B cell (primary cell): Measurements from ENCODE around the gene BCL2L11. TPM values are rescaled to one million over a fixed set of nuclear protein-coding genes. Genes with fewer than 3 reads are reported as not detected.

Source experiments
- ATAC-seq: fragments of 200-7000 bp; cut with Tn5 transposase; one replicate; pipeline ENCODE4 v1.10.0; 2021; ENCODE audit warnings: low read depth, mild to moderate bottlenecking, moderate number of reproducible peaks, moderate library complexity
- CTCF ChIA-PET: fragments of 350-600 bp; sonication (Branson Sonifier 250); formaldehyde crosslinking; loops from one replicate; lab custom pipeline; 2021; ENCODE audit warnings: antibody characterized with exemption, inconsistent platforms; lab: Charles Lee
- POLR2A ChIA-PET: fragments of 350-600 bp; sonication (Branson Sonifier 250); formaldehyde crosslinking; loops from one replicate; lab custom pipeline; 2021; ENCODE audit warnings: antibody characterized with exemption; lab: Charles Lee
- DNase-seq: peaks from one replicate; pipeline ENCODE4 v3.0.0; 2013
- H2AFZ ChIP-seq: 2 replicates; pipeline ENCODE4 v1.6.1; 2012; ENCODE audit warnings: mild to moderate bottlenecking, low read depth, low read length; ENCODE audit not compliant: insufficient read depth, poor library complexity, severe bottlenecking
- H3K27ac ChIP-seq, 2 donors: 1 replicate in 1 of 2; 2 replicates in 1 of 2; pipeline ENCODE4 v1.5.1; 2012 to 2013; ENCODE audit warnings: low read length in 2 of 2, mild to moderate bottlenecking in 2 of 2, moderate library complexity in 1 of 2
- H3K27me3 ChIP-seq, 4 experiments: fragments of 200-600 bp in 1 of 4; sonication (generic) in 1 of 4; replicated peaks in 1 of 4; 1 replicate in 2 of 4; 2 replicates in 2 of 4; pipeline versions ENCODE4 v1.6.1 to v1.7.0; 2013 to 2016; ENCODE audit warnings: low read length in 3 of 4, mild to moderate bottlenecking in 2 of 4, mixed read lengths in 1 of 4, moderate library complexity in 1 of 4; ENCODE audit not compliant: insufficient read depth in 4 of 4, control insufficient read depth in 3 of 4; ENCODE audit errors: control extremely low read depth in 1 of 4
- H3K36me3 ChIP-seq, 2 experiments: replicated peaks in 1 of 2; 1 replicate in 1 of 2; 2 replicates in 1 of 2; pipeline versions ENCODE4 v1.6.1 to v1.7.1; 2013; ENCODE audit warnings: low read length in 1 of 2; ENCODE audit not compliant: insufficient read depth in 2 of 2, control insufficient read depth in 1 of 2; ENCODE audit errors: control extremely low read depth in 1 of 2, extremely low read depth in 1 of 2
- H3K4me1 ChIP-seq, 2 donors: fragments of 200-600 bp in 1 of 2; sonication (generic) in 1 of 2; 1 replicate in 1 of 2; 2 replicates in 1 of 2; pipeline versions ENCODE4 v1.5.1 to v1.6.1; 2013 to 2017; ENCODE audit warnings: low read length in 2 of 2; ENCODE audit not compliant: control insufficient read depth in 2 of 2, insufficient read depth in 2 of 2
- H3K4me2 ChIP-seq: replicated peaks from 2 replicates; pipeline ENCODE3; 2012; ENCODE audit warnings: mild to moderate bottlenecking, low read depth, low read length; ENCODE audit not compliant: poor library complexity, severe bottlenecking
- H3K4me3 ChIP-seq, 5 experiments: fragments of 200-600 bp in 1 of 5; sonication (generic) in 1 of 5; 1 replicate in 3 of 5; 2 replicates in 2 of 5; pipeline versions ENCODE4 v1.5.1 to v1.7.0; 2011 to 2016; ENCODE audit warnings: low read length in 4 of 5, mild to moderate bottlenecking in 4 of 5, low read depth in 2 of 5, control low read depth in 1 of 5, moderate library complexity in 1 of 5; ENCODE audit not compliant: insufficient read depth in 1 of 5; ENCODE audit errors: control extremely low read depth in 1 of 5, extremely low read depth in 1 of 5
- H3K79me2 ChIP-seq: fragments of 200-600 bp; sonication (generic); one replicate; pipeline ENCODE4 v1.6.0; 2016; ENCODE audit warnings: low read length; ENCODE audit not compliant: control insufficient read depth, insufficient read depth
- H3K9ac ChIP-seq: fragments of 200-600 bp; sonication (generic); 2 replicates; pipeline ENCODE4 v1.6.1; 2017; ENCODE audit warnings: mild to moderate bottlenecking, low read length, moderate library complexity
- H3K9me3 ChIP-seq, 3 donors: one replicate each; pipeline versions ENCODE4 v1.6.1 to v1.7.1; 2013; ENCODE audit warnings: low read length in 2 of 3; ENCODE audit not compliant: control insufficient read depth in 2 of 3, insufficient read depth in 1 of 3; ENCODE audit errors: control extremely low read depth in 1 of 3
- H4K20me1 ChIP-seq: 2 replicates; pipeline ENCODE4 v1.6.0; 2012; ENCODE audit warnings: mild to moderate bottlenecking, low read length; ENCODE audit not compliant: insufficient read depth, control insufficient read depth, poor library complexity, severe bottlenecking
- H3K27ac Mint-ChIP-seq: one replicate; pipeline ENCODE4 v1.8.0; 2021; ENCODE audit warnings: mixed read lengths
- H3K27me3 Mint-ChIP-seq: one replicate; pipeline ENCODE4 v1.8.0; 2021; ENCODE audit warnings: mixed read lengths
- H3K4me1 Mint-ChIP-seq: one replicate; pipeline ENCODE4 v1.8.0; 2021; ENCODE audit warnings: mixed read lengths
- H3K4me3 Mint-ChIP-seq: one replicate; pipeline ENCODE4 v1.8.0; 2021; ENCODE audit warnings: mixed read lengths
- H3K9me3 Mint-ChIP-seq: one replicate; pipeline ENCODE4 v1.8.0; 2022; ENCODE audit warnings: mixed read lengths; ENCODE audit not compliant: insufficient read depth
- EZH2 ChIP-seq: IDR thresholded peaks from 2 replicates; pipeline ENCODE4 v1.6.1; 2012; ENCODE audit warnings: borderline replicate concordance, low read depth, mild to moderate bottlenecking, moderate library complexity, low read length; ENCODE audit not compliant: insufficient read depth, poor library complexity, severe bottlenecking
- WGBS: methylation state at CpG from one replicate; pipeline ENCODE4 v1.1.5; 2013; ENCODE audit warnings: missing lambda C conversion rate; ENCODE audit not compliant: insufficient coverage; 5-methylcytosine and 5-hydroxymethylcytosine counted together
- intact Hi-C: fragments of 100-400 bp; cut with micrococcal nuclease; formaldehyde crosslinking; loops from one replicate; pipeline ENCODE4 v1.10.0; 2022
- polyA plus RNA-seq: library from polyadenylated mRNA; depleted of rRNA; stranded (reverse); fragments of >200 nt; gene quantifications from 2 replicates; pipeline ENCODE4 v1.2.3, GENCODE V29; 2012
- total RNA-seq, 2 donors: library from RNA; stranded (reverse); fragments of 120-200 nt in 1 of 2; gene quantifications; 1 replicate in 1 of 2; 2 replicates in 1 of 2; pipeline versions ENCODE4 v1.2.3 to v1.2.4, GENCODE V29; 2013 to 2022
- TF ChIP-seq, protein P1 (sequence below): fragments of 200-600 bp; IDR thresholded peaks from one replicate; pipeline ENCODE4 v1.8.0; 2022; ENCODE audit warnings: antibody characterized with exemption, mild to moderate bottlenecking

BCL2L11 gene
- total and polyA plus RNA-seq, 2 donors (not counting 1 experiment from before 2014, with no cell fraction given), result 13.8 to 164 TPM

GRCh38 chr2:111113838-111114237 is 6.9 kb upstream of the BCL2L11 start:
- Mint-ChIP-seq H3K27ac (no peak overlapping the region), H3K27me3 (peaks cover 54% of the 10 kb centered on the region), H3K4me1 (peaks cover 18% of the 10 kb centered on the region), H3K9me3 (no peaks in the 10 kb centered on the region), H3K4me3 (no peak overlapping the region)
- no peak overlapping the region for H2AFZ ChIP-seq
- peaks cover 21 to 22% of the 10 kb centered on the region in 2 donors for H3K4me1 ChIP-seq
- H3K4me2 ChIP-seq, result no peak overlapping the region
- H4K20me1 ChIP-seq, result no peaks in the 10 kb centered on the region
- no peaks in the 10 kb centered on the region for H3K36me3 ChIP-seq
- WGBS, result 100% methylated on average over 1 of the region's 1 CpG
- no peak overlapping the region for H3K9ac ChIP-seq
- peaks cover 0 to 47% (median 18%) of the 10 kb centered on the region in 4 experiments for H3K27me3 ChIP-seq
- H3K79me2 ChIP-seq, result no peaks in the 10 kb centered on the region
- ChIA-PET POLR2A (no interaction called here), CTCF (interaction anchor here (1.1 kb wide), 1 partner anchor 10 kb away, joined by 3 read pairs; no protein-coding TSS in a partner anchor)
- peaks cover 0 to 16% (median 0%) of the 10 kb centered on the region in 3 donors for H3K9me3 ChIP-seq
- intact Hi-C loops, result no loop called here
- no peak for TF ChIP-seq EZH2
- TF ChIP-seq, protein P1, sequence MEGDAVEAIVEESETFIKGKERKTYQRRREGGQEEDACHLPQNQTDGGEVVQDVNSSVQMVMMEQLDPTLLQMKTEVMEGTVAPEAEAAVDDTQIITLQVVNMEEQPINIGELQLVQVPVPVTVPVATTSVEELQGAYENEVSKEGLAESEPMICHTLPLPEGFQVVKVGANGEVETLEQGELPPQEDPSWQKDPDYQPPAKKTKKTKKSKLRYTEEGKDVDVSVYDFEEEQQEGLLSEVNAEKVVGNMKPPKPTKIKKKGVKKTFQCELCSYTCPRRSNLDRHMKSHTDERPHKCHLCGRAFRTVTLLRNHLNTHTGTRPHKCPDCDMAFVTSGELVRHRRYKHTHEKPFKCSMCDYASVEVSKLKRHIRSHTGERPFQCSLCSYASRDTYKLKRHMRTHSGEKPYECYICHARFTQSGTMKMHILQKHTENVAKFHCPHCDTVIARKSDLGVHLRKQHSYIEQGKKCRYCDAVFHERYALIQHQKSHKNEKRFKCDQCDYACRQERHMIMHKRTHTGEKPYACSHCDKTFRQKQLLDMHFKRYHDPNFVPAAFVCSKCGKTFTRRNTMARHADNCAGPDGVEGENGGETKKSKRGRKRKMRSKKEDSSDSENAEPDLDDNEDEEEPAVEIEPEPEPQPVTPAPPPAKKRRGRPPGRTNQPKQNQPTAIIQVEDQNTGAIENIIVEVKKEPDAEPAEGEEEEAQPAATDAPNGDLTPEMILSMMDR, result no peak
- ATAC-seq, result no peak
- no peak for DNase-seq
- H3K4me3 ChIP-seq, result no peak overlapping the region
- H3K27ac ChIP-seq, result no peak overlapping the region

GRCh38 chr2:111116011-111116746 is 4.5 kb upstream of the BCL2L11 start:
- no peak overlapping the region for H3K4me2 ChIP-seq
- no peak overlapping the region for H3K27ac Mint-ChIP-seq

More at GRCh38 chr2:111116011-111116746, 4.5 kb upstream of the BCL2L11 start:
- peaks cover 26% of the 10 kb centered on the region for H3K4me1 Mint-ChIP-seq
- peaks cover 45% of the 10 kb centered on the region for H3K27me3 Mint-ChIP-seq
- CTCF ChIA-PET, result interaction anchor here (0.6 to 2.5 kb wide), 6 partner anchors 41 to 549 kb away, joined by 3 to 15 read pairs (median 4); no protein-coding TSS in a partner anchor
- Histone ChIP-seq H3K9me3 (peaks cover 0 to 20% (median 0%) of the 10 kb centered on the region in 3 donors), H2AFZ (no peak overlapping the region), H3K4me3 (no peak overlapping the region), H3K27me3 (peaks cover 0 to 62% (median 25%) of the 10 kb centered on the region in 4 experiments), H3K36me3 (no peaks in the 10 kb centered on the region), H4K20me1 (peaks cover 4% of the 10 kb centered on the region), H3K4me1 (peaks cover 31 to 36% of the 10 kb centered on the region in 2 donors), H3K27ac (no peak overlapping the region), H3K9ac (no peak overlapping the region), H3K79me2 (no peaks in the 10 kb centered on the region)
- no peaks in the 10 kb centered on the region for H3K9me3 Mint-ChIP-seq
- TF ChIP-seq EZH2, result no peak
- TF ChIP-seq, protein P1, result no peak
- intact Hi-C loops, result loop anchor here (2.0 to 5.0 kb wide), 3 partner anchors 59 to 305 kb away; no protein-coding TSS in a partner anchor
- no peak overlapping the region for H3K4me3 Mint-ChIP-seq
- POLR2A ChIA-PET, result no interaction called here
- 47% methylated on average over 3 of the region's 7 CpGs for WGBS
- ATAC-seq (no peak), DNase-seq (no peak)
